ENCODE measurements around the gene RLN2. TPM values are rescaled to one million over a fixed set of nuclear protein-coding genes. Genes with fewer than 3 reads are reported as not detected.

RLN2 gene
- total RNA-seq, 1 donor from 2014 or later, result 0.52 TPM

- Mint-ChIP-seq H3K27ac (ENCODE audit: unreplicated experiment) (no peak overlapping the region), H3K4me3 (ENCODE audit: unreplicated experiment) (no peak overlapping the region), H3K9me3 (ENCODE audit: unreplicated experiment) (no peaks in the 10 kb centered on the region), H3K27me3 (ENCODE audit: low read depth, unreplicated experiment) (no peaks in the 10 kb centered on the region), H3K36me3 (ENCODE audit: low read depth, unreplicated experiment) (no peaks in the 10 kb centered on the region), H3K4me1 (ENCODE audit: low read depth, unreplicated experiment) (peaks cover 18% of the 10 kb centered on the region)
- Histone ChIP-seq H3K4me3 (ENCODE audit: insufficient read depth, low read depth, low read length) (no peak overlapping the region), H3K4me2 (ENCODE audit: low read length) (no peak overlapping the region), H3K4me1 (ENCODE audit: insufficient read depth, low read length) (peaks cover 12% of the 10 kb centered on the region), H3K36me3 (ENCODE audit: insufficient read depth, low read length) (no peaks in the 10 kb centered on the region), H3K27me3 (ENCODE audit: insufficient read depth, low read length) (no peaks in the 10 kb centered on the region), H3K27ac (ENCODE audit: low read depth, low read length) (no peak overlapping the region), H2AFZ (ENCODE audit: low read depth, low read length) (no peak overlapping the region), H4K20me1 (ENCODE audit: insufficient read depth, low read length) (no peaks in the 10 kb centered on the region), H3K9me3 (ENCODE audit: insufficient read depth, low read depth, low read length) (no peaks in the 10 kb centered on the region), H3K79me2 (ENCODE audit: insufficient read depth, low read length) (no peaks in the 10 kb centered on the region), H3K9ac (ENCODE audit: low read length) (no peak overlapping the region)
- FAIRE-seq, result no peak
- TF ChIP-seq CTCF (IDR thresholded peaks at IDR 0.05; ENCODE audit: insufficient read depth, low read depth, low read length) (no peak), EZH2 (IDR thresholded peaks at IDR 0.05; ENCODE audit: insufficient read depth, low read length) (no peak)
- no peak for DNase-seq (ENCODE audit: low read depth)
These were observed 40.3 kb downstream of the RLN2 start for GRCh38 chr9:5264219-5264595.

DNA sequence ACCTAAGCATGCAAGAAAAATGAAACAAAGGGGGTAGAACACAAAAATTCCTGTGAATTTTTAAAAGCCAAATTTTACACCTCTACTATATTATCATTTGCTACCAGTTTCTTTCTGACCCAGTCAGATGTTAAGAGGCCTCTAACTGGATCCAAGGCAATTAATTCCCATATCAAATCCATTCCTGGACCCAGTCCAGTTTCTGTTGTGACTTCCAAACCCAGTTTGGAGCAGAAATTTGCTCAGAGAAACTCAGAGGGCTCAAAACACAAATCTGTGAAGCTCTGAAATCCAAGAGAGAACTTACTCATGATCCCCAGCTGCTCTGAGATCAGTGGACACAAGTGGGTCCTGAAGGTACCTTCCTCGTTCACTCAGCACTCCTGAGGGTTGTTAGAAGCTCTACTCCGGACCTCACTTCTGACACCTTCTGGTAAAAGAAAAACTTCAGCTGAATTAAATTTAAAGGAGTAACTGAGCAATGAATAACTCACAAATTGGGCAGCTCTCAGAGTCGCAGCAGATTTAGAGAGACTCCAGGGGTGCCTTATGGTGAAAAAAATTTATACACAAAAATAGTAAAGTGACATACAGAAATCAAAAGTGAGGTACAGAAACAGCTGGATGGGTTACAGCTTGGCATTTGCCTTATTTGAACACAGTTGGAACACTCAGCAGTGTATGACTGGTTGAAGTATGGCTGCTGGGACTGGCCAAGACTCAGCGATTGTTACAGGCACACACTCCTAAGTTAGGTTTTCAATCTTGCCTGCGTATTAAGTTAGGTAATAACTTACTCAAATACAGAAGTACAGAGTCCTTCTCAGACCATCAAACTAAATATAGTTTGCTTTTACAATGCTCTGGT is 40.9 kb downstream of the RLN2 start:
- no peak overlapping the region for H3K4me3 Mint-ChIP-seq (ENCODE audit: unreplicated experiment)
- Histone ChIP-seq H3K4me1 (ENCODE audit: insufficient read depth, low read length) (peaks cover 6% of the 10 kb centered on the region), H3K27me3 (ENCODE audit: insufficient read depth, low read length) (no peaks in the 10 kb centered on the region), H3K4me2 (ENCODE audit: low read length) (no peak overlapping the region), H3K9me3 (ENCODE audit: insufficient read depth, low read depth, low read length) (no peaks in the 10 kb centered on the region), H3K27ac (ENCODE audit: low read depth, low read length) (no peak overlapping the region), H3K9ac (ENCODE audit: low read length) (no peak overlapping the region), H3K79me2 (ENCODE audit: insufficient read depth, low read length) (no peaks in the 10 kb centered on the region), H3K36me3 (ENCODE audit: insufficient read depth, low read length) (no peaks in the 10 kb centered on the region), H4K20me1 (ENCODE audit: insufficient read depth, low read length) (no peaks in the 10 kb centered on the region), H2AFZ (ENCODE audit: low read depth, low read length) (peak overlapping the region; percentile 65), H3K4me3 (ENCODE audit: insufficient read depth, low read depth, low read length) (no peak overlapping the region)
- DNase-seq (ENCODE audit: low read depth), result peak; percentile 14
- H3K27me3 Mint-ChIP-seq (ENCODE audit: low read depth, unreplicated experiment), result no peaks in the 10 kb centered on the region
- H3K4me1 Mint-ChIP-seq (ENCODE audit: low read depth, unreplicated experiment), result peaks cover 12% of the 10 kb centered on the region
- TF ChIP-seq EZH2 (IDR thresholded peaks at IDR 0.05; ENCODE audit: insufficient read depth, low read length), result no peak
- TF ChIP-seq CTCF (IDR thresholded peaks at IDR 0.05; ENCODE audit: insufficient read depth, low read depth, low read length), result no peak
- H3K9me3 Mint-ChIP-seq (ENCODE audit: unreplicated experiment), result no peaks in the 10 kb centered on the region
- no peaks in the 10 kb centered on the region for H3K36me3 Mint-ChIP-seq (ENCODE audit: low read depth, unreplicated experiment)
- H3K27ac Mint-ChIP-seq (ENCODE audit: unreplicated experiment), result no peak overlapping the region
- FAIRE-seq, result no peak

Other genes starting within 250 kb of the RLN2 start
- gene INSL6, start 119.1 kb downstream of the RLN2 start, total RNA-seq, result not detected in 2 replicates
- 0.11 TPM in 1 of 2 replicates, not detected in the other for gene INSL4, start 73.3 kb downstream of the RLN2 start, total RNA-seq
- gene RLN1, start 35.2 kb upstream of the RLN2 start, total RNA-seq, result 0.53 TPM in 1 of 2 replicates, not detected in the other
- 10.6 and 14.7 TPM in 2 replicates for gene PLGRKT, start 133.2 kb upstream of the RLN2 start, total RNA-seq
- gene CD274, start 145.8 kb upstream of the RLN2 start, total RNA-seq, result 20.5 and 21.4 TPM in 2 replicates
- gene PDCD1LG2, start 205.8 kb upstream of the RLN2 start, total RNA-seq, result 8.8 and 9.4 TPM in 2 replicates